ENCODE measurements around the gene TTC39B. TPM values are rescaled to one million over a fixed set of nuclear protein-coding genes. Genes with fewer than 3 reads are reported as not detected.

The TTC39B gene
- total RNA-seq, 1 donor from 2014 or later: 2.7 TPM

DNA sequence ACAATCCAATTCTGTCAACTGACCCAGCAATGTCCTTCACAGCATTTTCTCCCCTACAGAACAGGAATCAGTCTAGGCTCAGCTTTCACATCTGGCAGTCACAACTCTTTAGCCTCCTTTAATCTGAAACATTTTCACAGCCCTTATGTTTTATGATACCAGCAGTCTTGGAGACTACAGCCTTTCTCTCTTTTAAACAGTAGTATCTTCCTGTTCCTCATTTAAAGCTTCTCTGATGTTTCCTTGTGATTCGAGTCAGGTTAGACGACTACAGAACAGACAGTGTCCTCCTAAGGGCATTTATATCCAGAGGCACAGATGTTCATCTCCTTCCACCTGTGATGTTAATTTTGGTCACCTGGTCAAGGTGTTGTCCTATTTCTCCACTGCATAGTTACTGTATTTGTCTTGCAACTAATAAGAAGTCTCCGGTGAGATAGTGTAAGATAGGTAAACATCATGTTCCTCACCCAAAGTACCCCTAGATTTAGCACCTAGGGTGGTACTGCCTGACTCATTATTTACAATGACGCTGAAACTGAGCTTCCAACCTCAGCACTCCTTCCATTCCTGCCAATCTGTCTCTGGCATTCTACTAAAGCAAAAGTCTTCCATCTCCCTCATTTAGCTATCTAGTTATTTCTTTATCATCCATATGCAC is 20.7 kb downstream of the TTC39B start:
- H3K36me3 ChIP-seq: no peaks in the 10 kb centered on the region
- no peak overlapping the region for H3K4me3 ChIP-seq
- no peaks in the 10 kb centered on the region for H3K9me3 ChIP-seq
- DNase-seq (ENCODE audit: low spot score in 2 of 2): no peak
- no peaks in the 10 kb centered on the region for H3K27me3 ChIP-seq
- no peaks in the 10 kb centered on the region for H3K4me1 ChIP-seq
- TF ChIP-seq, protein P1, sequence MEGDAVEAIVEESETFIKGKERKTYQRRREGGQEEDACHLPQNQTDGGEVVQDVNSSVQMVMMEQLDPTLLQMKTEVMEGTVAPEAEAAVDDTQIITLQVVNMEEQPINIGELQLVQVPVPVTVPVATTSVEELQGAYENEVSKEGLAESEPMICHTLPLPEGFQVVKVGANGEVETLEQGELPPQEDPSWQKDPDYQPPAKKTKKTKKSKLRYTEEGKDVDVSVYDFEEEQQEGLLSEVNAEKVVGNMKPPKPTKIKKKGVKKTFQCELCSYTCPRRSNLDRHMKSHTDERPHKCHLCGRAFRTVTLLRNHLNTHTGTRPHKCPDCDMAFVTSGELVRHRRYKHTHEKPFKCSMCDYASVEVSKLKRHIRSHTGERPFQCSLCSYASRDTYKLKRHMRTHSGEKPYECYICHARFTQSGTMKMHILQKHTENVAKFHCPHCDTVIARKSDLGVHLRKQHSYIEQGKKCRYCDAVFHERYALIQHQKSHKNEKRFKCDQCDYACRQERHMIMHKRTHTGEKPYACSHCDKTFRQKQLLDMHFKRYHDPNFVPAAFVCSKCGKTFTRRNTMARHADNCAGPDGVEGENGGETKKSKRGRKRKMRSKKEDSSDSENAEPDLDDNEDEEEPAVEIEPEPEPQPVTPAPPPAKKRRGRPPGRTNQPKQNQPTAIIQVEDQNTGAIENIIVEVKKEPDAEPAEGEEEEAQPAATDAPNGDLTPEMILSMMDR (IDR thresholded peaks at IDR 0.05): no peak
- H3K27ac ChIP-seq: no peak overlapping the region
- intact Hi-C loops (cut with DNase I): no loop called here

DNA sequence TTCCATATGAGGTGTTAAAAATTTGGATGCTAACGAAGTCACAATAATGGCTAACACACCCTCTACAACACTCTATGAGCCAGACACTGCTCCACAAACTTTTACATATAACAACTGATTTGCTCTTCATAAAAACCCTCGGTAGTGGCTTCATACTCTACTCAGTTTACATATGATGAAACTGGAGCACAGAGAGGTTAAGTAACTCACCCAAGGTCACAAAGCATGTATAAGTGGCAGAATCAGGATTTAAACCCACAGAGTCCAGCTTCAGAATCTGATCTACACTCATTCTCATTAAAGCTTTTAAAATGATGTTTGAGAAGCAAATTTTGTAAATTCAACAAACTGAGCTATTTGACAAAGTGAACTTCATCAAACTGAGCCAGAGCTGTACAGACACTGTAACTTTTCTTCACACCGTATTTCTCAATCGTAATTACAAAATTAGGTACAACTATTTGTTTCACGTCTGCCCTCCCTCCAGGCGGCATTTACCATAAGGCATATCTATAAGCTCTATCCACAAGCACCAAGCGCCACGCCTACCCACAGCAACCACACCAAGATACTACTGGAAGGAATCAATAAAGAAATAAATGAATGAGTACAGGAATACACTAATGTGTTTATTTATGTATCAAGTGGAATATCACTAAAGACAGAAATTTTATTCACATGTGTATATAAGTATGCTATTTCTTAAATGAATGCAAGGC is 24.3 kb downstream of the TTC39B start:
- TF ChIP-seq, protein P1 (IDR thresholded peaks at IDR 0.05): no peak
- H3K36me3 ChIP-seq: no peaks in the 10 kb centered on the region
- H3K27ac ChIP-seq: no peak overlapping the region
- no peaks in the 10 kb centered on the region for H3K9me3 ChIP-seq
- no peaks in the 10 kb centered on the region for H3K27me3 ChIP-seq
- intact Hi-C loops (cut with DNase I): no loop called here
- peaks cover 0 to 3% of the 10 kb centered on the region in 2 donors for H3K4me1 ChIP-seq
- DNase-seq (ENCODE audit: low spot score in 2 of 2): no peak
- no peak overlapping the region for H3K4me3 ChIP-seq

DNA sequence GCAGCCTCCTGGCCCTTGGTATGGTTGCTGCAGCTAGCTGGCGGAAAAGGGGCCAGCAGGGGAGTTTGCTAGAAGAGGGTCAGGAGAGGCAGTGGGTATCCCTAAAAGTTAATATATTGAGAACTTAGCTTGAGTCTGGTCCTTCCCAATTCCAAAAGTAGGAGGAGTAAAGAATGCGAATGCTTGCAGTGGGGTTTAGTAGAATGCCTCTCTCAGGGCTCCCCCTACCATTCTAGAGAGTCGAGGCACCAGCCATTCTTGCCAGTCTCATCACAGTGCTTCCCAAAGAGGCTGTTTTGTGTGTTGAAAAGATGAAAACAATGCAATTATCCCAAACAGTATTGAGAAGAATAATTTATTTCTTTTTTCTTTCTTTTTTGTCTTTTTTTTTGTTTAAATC is 26.4 kb downstream of the TTC39B start:
- TF ChIP-seq, protein P1 (IDR thresholded peaks at IDR 0.05): no peak
- intact Hi-C loops (cut with DNase I): no loop called here

DNA sequence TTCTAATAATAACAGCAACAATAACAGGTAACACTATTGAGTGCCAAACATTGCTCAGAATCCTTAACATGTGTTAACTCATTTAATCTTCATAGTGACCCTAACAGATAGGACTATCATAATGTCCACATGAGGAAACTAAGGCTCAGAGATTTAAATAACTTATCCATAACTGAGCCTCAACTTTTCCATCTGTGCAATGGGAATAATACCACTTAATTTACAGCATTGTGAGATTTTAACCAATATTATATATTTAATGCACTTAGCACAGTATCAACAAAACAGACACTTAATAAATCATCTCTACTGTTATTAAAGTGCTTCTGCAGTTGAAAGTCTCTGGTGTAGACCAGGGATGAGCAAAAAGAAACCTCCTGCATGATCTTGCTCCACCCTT is 28.2 kb downstream of the TTC39B start:
- H3K27me3 ChIP-seq: no peaks in the 10 kb centered on the region
- peaks cover 0 to 3% of the 10 kb centered on the region in 2 donors for H3K4me1 ChIP-seq
- H3K4me3 ChIP-seq: no peak overlapping the region
- intact Hi-C loops (cut with DNase I): no loop called here
- no peaks in the 10 kb centered on the region for H3K36me3 ChIP-seq
- no peak for DNase-seq (ENCODE audit: low spot score in 2 of 2)
- TF ChIP-seq, protein P1 (IDR thresholded peaks at IDR 0.05): no peak
- H3K27ac ChIP-seq: no peak overlapping the region
- no peaks in the 10 kb centered on the region for H3K9me3 ChIP-seq

More for the DNA sequence above, 26.4 kb downstream of the TTC39B start:
- Histone ChIP-seq H3K4me3 (no peak overlapping the region), H3K27me3 (no peaks in the 10 kb centered on the region), H3K9me3 (no peaks in the 10 kb centered on the region), H3K27ac (no peak overlapping the region), H3K36me3 (no peaks in the 10 kb centered on the region), H3K4me1 (peaks cover 0 to 3% of the 10 kb centered on the region in 2 donors)
- no peak for DNase-seq (ENCODE audit: low spot score in 2 of 2)

DNA sequence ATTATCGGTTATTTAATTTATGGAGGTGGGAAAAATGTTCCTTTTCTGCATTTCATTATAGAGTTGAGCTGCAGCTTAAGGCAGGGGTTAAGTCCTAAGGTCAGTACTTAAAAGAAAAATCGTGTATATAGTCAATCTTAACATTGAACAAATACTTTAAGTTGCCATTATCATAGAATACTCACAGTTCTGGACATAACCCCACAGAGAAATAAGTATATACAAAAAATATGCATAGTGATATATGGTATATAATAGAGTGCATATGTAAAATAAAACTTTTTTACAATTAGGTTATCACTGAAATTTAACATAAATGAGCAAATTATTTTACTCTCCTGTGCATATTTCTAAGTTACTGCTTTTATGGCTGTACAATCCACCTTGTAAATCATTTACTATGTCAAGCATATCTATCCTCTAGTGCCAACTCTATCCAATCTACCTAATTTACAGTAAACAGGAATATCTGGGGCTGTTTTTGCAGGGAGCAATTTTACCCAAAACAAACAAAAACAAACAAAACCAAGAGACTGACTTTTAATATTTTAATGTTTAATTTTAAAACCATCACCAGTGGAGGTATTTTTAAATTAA is 28.8 kb downstream of the TTC39B start:
- Histone ChIP-seq H3K27ac (no peak overlapping the region), H3K4me3 (no peak overlapping the region), H3K9me3 (no peaks in the 10 kb centered on the region), H3K27me3 (no peaks in the 10 kb centered on the region), H3K36me3 (no peaks in the 10 kb centered on the region), H3K4me1 (peaks cover 0 to 3% of the 10 kb centered on the region in 2 donors)
- intact Hi-C loops (cut with DNase I): no loop called here
- TF ChIP-seq, protein P1 (IDR thresholded peaks at IDR 0.05): no peak
- DNase-seq (ENCODE audit: low spot score in 2 of 2): no peak
